HG03280 (cell line): Measurements from ENCODE around the gene PPM1B.
"Not testable (repeated sequence)": the region's sequence is repeated elsewhere in the genome, so short reads cannot be mapped to it uniquely, and the experiment has no call there.

Source experiments
- ATAC-seq: cut with Tn5 transposase; IDR thresholded peaks from one replicate; pipeline ENCODE4 v1.9.1; 2021; ENCODE audit warnings: mild to moderate bottlenecking, moderate library complexity; ENCODE audit not compliant: unreplicated experiment

Gene PPM1B

GRCh38 chr2:44168681-44169154, at the start of gene PPM1B:
Gene PPM1B (plus strand): TSS chr2:44168875. CDS start chr2:44201200, 32,325 bp downstream.
- peak; percentile 72 for ATAC-seq

GRCh38 chr2:44119878-44120277, 48.8 kb upstream of the PPM1B start:
- ATAC-seq: no peak

DNA sequence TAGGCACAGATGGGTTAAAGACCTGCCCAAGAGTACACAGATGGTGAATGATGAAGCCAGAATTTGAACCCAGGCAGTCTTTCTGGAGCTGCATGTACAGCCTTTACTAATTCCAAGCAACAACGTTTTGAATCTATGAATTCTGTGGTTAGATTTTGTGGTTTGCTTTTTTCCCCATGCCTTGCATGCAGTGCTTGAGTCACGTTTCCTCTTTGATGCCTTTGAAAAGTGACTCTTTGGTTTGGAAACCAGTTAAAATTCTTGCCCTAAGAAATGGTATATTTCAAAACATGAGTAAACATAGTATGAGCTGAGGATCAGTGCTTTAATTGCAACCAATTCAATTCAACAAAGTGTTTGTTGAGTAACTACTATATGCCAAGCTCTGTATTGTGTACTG, 48.2 kb upstream of the PPM1B start:
- ATAC-seq: no peak

DNA sequence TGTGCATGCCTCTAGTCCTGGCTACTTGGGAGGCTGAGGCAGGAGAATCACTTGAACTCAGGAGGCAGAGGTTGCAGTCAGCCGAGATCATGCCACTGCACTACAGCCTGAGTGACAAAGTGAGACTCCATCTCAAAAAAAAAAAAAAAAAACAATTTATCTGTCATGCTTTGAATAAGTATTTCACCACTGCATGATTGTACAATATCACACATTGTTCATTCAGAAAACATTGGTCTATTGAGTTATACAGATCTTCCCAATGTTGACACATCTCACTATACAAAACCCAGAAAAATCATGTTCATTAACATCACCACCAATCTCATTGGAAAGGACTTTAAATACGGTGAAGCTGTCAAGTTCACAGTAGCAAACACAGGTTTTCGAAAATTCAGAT, 46.8 kb upstream of the PPM1B start:
- ATAC-seq: no peak

- ATAC-seq: no peak
These were observed 44.2 kb upstream of the PPM1B start for GRCh38 chr2:44124500-44124899.

GRCh38 chr2:44126106-44126797, 42.4 kb upstream of the PPM1B start:
- ATAC-seq: no peak

DNA sequence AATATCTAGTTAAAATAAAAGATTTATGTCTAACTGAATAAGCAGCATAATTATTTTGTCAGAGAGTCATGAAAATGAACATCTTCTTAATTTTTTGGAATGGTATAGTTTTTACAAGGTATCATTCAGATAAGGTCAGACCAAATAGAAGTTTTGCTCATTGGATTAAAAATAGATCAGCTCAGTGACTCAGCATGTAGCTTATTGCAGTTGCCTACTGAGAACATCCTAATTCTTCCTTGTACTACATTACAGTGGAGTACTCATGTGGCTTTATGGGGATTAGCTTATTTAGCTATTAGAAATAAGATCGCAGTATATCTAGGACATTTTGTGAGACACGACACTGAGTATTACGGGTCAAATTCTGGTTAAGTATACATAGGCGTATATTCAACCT, 38.2 kb upstream of the PPM1B start:
- no peak for ATAC-seq

DNA sequence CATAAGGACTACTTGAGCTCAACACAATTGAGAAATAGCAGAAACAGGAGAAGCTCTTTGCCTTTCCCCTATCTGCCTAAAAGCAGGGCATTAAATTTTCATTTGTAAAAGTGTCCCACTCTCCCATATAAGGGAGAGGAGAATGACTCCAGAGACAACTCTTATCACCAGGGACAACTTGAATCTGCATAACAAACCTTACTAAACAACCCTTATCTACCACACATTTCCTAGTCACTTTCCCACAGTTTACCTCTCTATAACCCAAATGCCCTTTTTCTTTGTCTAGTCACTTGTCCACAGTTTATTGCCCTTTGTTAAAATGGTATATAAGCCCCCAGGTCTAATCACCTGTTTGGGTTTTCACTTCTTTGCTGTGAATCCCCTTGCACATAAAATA, 37.5 kb upstream of the PPM1B start:
- no peak for ATAC-seq

DNA sequence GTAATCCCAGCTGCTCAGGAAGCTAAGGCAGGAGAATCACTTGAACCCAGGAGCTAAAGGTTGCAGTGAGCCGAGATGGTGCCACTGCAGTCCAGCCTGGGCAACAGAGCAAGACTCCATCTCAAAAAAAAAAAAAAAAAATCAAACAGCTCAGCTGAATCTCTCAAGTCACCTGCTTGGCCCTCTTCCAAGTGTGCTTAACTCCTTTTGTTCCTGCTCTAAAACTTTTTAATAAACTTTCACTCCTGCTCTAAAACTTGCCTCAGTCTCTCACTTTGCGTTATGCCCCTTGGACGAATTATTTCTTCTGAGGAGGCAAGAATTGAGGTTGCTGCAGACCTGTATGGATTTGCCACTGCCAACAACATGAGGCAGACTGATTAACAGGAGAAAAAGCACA, 35.1 kb upstream of the PPM1B start:
- not testable (repeated sequence) for ATAC-seq

- no peak for ATAC-seq
These were observed 33.8 kb upstream of the PPM1B start for GRCh38 chr2:44134848-44135247.

GRCh38 chr2:44135296-44135695, 33.4 kb upstream of the PPM1B start:
- no peak for ATAC-seq

- ATAC-seq: no peak
These were observed 32.9 kb upstream of the PPM1B start for GRCh38 chr2:44135771-44136170.

- ATAC-seq: no peak
These were observed 32.4 kb upstream of the PPM1B start for GRCh38 chr2:44136252-44136651.

GRCh38 chr2:44137048-44137447, 31.6 kb upstream of the PPM1B start:
- ATAC-seq: no peak

DNA sequence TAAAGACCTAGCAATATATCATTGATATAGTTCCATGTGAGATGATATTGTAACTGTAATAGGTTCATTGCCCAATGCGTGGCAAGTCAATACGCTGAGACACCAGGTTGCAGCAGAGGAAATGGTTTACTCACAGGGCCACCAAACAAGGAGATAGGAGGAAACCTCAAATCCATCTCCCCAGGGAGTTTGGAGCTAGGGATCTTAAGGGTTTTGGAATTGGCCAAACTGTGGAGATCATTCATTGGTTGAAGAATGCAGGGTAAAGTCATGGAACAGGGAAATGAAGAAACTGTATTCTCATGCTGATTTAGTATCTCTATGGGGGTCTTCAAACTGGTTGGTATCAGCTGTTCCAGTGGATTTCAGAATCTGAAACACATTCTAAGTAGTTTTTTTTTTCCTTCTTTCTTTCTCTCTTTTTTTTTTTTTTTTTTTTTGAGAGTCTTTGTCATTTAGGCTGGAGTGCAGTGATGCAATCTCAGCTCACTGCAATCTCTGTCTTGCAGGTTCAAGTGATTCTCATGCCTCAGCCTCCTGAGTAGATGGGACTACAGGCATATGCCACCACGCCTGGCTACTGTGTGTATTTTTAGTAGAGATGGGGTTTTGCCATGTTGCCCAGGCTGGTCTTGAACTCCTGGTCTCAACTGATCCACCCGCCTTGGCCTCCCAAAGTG, 30.7 kb upstream of the PPM1B start:
- ATAC-seq: no peak

- no peak for ATAC-seq
These were observed 28.9 kb upstream of the PPM1B start for GRCh38 chr2:44139741-44140140.

- no peak for ATAC-seq
These were observed 26.4 kb upstream of the PPM1B start for GRCh38 chr2:44142306-44142705.

- no peak for ATAC-seq
These were observed 25.0 kb upstream of the PPM1B start for GRCh38 chr2:44143701-44144100.

DNA sequence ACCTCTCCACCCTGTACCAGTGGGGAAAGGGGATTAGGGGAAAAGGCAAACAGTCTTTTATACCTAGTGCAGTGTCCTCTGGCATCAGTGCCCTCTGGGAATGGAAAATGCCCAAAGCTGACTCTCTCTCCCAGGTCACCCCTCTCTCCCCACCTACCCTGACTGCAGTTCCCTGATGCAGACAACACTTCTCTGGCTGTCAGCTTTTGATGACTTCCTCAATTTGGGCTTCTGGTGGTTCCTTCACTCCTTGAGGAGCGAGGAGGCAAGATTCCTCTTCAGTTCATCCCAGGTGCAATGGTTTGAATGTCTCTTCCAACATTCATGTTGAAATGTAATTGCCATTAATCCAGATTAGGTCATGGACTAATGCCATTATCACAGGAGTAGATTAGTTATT, 19.7 kb upstream of the PPM1B start:
- no peak for ATAC-seq

- ATAC-seq: no peak
These were observed 18.2 kb upstream of the PPM1B start for GRCh38 chr2:44150473-44150872.

DNA sequence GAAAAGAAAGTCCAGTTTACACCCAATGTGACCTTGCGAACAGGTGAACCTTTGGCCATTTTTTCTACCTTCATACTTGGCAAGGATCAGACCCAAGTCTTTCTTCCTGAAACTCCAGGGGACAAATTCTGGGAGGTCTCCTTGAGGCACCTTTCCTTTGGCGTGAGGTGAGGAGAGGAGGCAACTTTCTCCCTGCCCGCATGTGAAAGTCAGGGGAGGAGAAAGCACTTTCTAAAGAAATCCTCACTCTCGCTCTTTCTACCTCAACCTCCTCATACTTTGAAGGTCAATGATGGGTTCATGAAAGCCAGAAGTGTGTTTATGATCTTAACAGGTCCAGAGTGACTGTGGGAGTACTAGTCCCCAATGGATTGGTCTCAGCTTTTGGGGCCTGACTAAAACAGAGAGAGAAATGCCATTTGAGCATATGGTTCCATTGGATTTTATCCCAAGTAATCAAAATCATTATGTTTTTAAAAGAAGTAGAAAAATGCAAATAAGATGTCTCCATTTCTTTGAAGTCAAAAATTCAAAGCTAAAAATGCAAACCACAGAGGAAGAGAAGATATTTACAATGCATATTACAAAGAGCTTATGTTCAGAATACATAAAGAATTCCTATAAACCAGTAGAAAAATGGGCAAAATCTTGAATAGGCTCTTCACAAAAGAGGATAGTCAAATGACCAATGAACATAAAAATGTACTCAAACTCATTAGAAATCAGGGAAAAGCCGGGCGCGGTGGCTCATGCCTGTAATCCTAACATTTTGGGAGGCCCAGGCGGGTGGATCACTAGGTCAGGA, 15.6 kb upstream of the PPM1B start:
- ATAC-seq: no peak
